ENCODE data around the gene SNX10.
A peak's percentile ranks its signal among the peaks of the same experiment; 100 is the strongest.

The SNX10 gene

DNA sequence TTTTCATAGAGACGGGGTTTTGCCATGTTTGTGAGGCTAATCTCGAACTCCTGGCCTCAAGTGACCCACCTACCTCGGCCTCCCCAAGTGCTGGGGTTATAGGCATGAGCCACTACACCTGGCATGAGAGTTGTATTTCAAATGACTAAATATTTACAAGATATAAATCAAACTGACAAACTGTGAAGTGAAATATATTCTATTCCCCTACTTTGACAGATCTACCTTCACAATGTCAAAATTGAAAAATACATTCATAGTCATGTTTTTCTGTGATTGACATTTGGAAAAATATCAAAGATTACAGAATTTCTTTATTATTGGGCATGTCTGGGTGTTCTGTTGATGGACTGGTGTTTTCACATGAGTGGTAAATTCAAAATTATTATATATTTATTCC, 16.4 kb upstream of the SNX10 start:
- Histone ChIP-seq H3K9me2 (replicated peaks; ENCODE audit: control insufficient read depth, low read length) (no peaks in the 10 kb centered on the region), H3K4me3 (ENCODE audit: low read length) (no peak overlapping the region), H3K79me2 (ENCODE audit: control insufficient read depth, low read length) (no peaks in the 10 kb centered on the region), H3K27ac (ENCODE audit: low read depth, low read length) (no peak overlapping the region), H4K20me1 (ENCODE audit: control insufficient read depth, insufficient read depth, low read depth, low read length) (no peaks in the 10 kb centered on the region), H3K4me1 (ENCODE audit: control insufficient read depth, low read length) (0 out of 2 replicates have a peak, but pooled peaks cover 3% of the 10 kb centered on the region), H3F3A (ENCODE audit: control insufficient read depth, insufficient read depth) (peaks cover 4% of the 10 kb centered on the region; the same call in 1 of the 2 replicates), H3K36me3 (ENCODE audit: control insufficient read depth, low read length) (no peaks in the 10 kb centered on the region), H3K4me2 (ENCODE audit: low read length) (no peak overlapping the region), H3K9me3 (ENCODE audit: control insufficient read depth, insufficient read depth, low read length) (no peaks in the 10 kb centered on the region), H3K27me3 (ENCODE audit: control insufficient read depth, low read length) (no peaks in the 10 kb centered on the region)
- no peak for TF ChIP-seq CTCF (IDR thresholded peaks at IDR 0.05; ENCODE audit: low read depth, low read length, poor library complexity, severe bottlenecking)
- no peak for TF ChIP-seq EZH2phosphoT487 (IDR thresholded peaks at IDR 0.05; ENCODE audit: borderline replicate concordance, low read length)

DNA sequence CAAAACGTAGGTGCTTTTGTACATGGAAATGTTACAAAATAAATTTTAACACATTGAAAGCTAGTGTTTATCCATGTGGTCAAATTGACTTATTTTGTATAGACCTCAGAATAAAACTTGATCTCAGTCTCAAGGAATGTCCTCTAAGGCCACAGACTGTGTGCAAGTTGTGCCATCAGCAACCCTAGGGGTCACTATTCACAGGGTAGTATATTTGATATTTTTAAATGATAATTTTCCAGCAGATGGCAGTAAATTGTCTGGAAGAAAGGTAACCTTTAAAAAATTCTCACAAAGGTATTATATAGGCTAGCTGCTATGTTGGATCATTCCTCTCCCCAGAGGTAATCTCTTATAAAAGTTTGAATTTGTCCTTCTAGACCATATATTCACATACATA, 12.9 kb upstream of the SNX10 start:
- Histone ChIP-seq H3K27ac (ENCODE audit: low read depth, low read length) (no peak overlapping the region), H3K4me2 (ENCODE audit: low read length) (no peak overlapping the region), H3K9me3 (ENCODE audit: control insufficient read depth, insufficient read depth, low read length) (no peaks in the 10 kb centered on the region), H4K20me1 (ENCODE audit: control insufficient read depth, insufficient read depth, low read depth, low read length) (no peaks in the 10 kb centered on the region), H3K79me2 (ENCODE audit: control insufficient read depth, low read length) (no peaks in the 10 kb centered on the region), H3K9me2 (replicated peaks; ENCODE audit: control insufficient read depth, low read length) (no peaks in the 10 kb centered on the region), H3K36me3 (ENCODE audit: control insufficient read depth, low read length) (no peaks in the 10 kb centered on the region), H3K27me3 (ENCODE audit: control insufficient read depth, low read length) (no peaks in the 10 kb centered on the region), H3F3A (ENCODE audit: control insufficient read depth, insufficient read depth) (peaks cover 6% of the 10 kb centered on the region; the same call in 1 of the 2 replicates), H3K4me3 (ENCODE audit: low read length) (no peak overlapping the region), H3K4me1 (ENCODE audit: control insufficient read depth, low read length) (peaks cover 9% of the 10 kb centered on the region; the same call in 1 of the 2 replicates)
- TF ChIP-seq EZH2phosphoT487 (IDR thresholded peaks at IDR 0.05; ENCODE audit: borderline replicate concordance, low read length) (no peak), CTCF (IDR thresholded peaks at IDR 0.05; ENCODE audit: low read depth, low read length, poor library complexity, severe bottlenecking) (peak; percentile 91)

GRCh38 chr7:26279405-26279804, 12.3 kb upstream of the SNX10 start:
- no peaks in the 10 kb centered on the region for H4K20me1 ChIP-seq (ENCODE audit: control insufficient read depth, insufficient read depth, low read depth, low read length)
- H3K4me2 ChIP-seq (ENCODE audit: low read length) = no peak overlapping the region
- H3K36me3 ChIP-seq (ENCODE audit: control insufficient read depth, low read length) = no peaks in the 10 kb centered on the region
- no peaks in the 10 kb centered on the region for H3K9me2 ChIP-seq (replicated peaks; ENCODE audit: control insufficient read depth, low read length)
- no peak for TF ChIP-seq EZH2phosphoT487 (IDR thresholded peaks at IDR 0.05; ENCODE audit: borderline replicate concordance, low read length)
- TF ChIP-seq CTCF (IDR thresholded peaks at IDR 0.05; ENCODE audit: low read depth, low read length, poor library complexity, severe bottlenecking) = no peak
- no peaks in the 10 kb centered on the region for H3K79me2 ChIP-seq (ENCODE audit: control insufficient read depth, low read length)
- H3F3A ChIP-seq (ENCODE audit: control insufficient read depth, insufficient read depth) = peaks cover 6% of the 10 kb centered on the region; the same call in 1 of the 2 replicates
- no peak overlapping the region for H3K27ac ChIP-seq (ENCODE audit: low read depth, low read length)
- H3K4me1 ChIP-seq (ENCODE audit: control insufficient read depth, low read length) = peaks cover 9% of the 10 kb centered on the region; the same call in 1 of the 2 replicates
- H3K4me3 ChIP-seq (ENCODE audit: low read length) = no peak overlapping the region
- H3K9me3 ChIP-seq (ENCODE audit: control insufficient read depth, insufficient read depth, low read length) = no peaks in the 10 kb centered on the region
- no peaks in the 10 kb centered on the region for H3K27me3 ChIP-seq (ENCODE audit: control insufficient read depth, low read length)

All from DOHH2 (cell line).